Astrocyte of the cerebellum (primary cell): ENCODE data around the gene NRROS.
A peak's percentile ranks its signal among the peaks of the same experiment; 100 is the strongest.
"Not testable (repeated sequence)": the region's sequence is repeated elsewhere in the genome, so short reads cannot be mapped to it uniquely, and the experiment has no call there.

Experiments
- DNase-seq: peaks from one replicate; pipeline ENCODE4 v3.0.0-alpha.2; 2011; ENCODE audit warnings: low read depth
- H3K4me3 ChIP-seq: 2 replicates; pipeline ENCODE4 v1.5.1; 2011; ENCODE audit warnings: mild to moderate bottlenecking, low read depth, low read length, moderate library complexity
- in situ Hi-C: cut with HindIII; loops from 2 replicates; pipeline ENCODE4 v1.10.0; 2017; ENCODE audit warnings: low sequenced_read_pairs
- TF ChIP-seq, protein P1 (sequence below): IDR thresholded peaks from 2 replicates; pipeline ENCODE4 v1.5.1; 2012; ENCODE audit warnings: low read length, low read depth, moderate library complexity, mild to moderate bottlenecking; ENCODE audit errors: missing control alignments

NRROS gene

DNA sequence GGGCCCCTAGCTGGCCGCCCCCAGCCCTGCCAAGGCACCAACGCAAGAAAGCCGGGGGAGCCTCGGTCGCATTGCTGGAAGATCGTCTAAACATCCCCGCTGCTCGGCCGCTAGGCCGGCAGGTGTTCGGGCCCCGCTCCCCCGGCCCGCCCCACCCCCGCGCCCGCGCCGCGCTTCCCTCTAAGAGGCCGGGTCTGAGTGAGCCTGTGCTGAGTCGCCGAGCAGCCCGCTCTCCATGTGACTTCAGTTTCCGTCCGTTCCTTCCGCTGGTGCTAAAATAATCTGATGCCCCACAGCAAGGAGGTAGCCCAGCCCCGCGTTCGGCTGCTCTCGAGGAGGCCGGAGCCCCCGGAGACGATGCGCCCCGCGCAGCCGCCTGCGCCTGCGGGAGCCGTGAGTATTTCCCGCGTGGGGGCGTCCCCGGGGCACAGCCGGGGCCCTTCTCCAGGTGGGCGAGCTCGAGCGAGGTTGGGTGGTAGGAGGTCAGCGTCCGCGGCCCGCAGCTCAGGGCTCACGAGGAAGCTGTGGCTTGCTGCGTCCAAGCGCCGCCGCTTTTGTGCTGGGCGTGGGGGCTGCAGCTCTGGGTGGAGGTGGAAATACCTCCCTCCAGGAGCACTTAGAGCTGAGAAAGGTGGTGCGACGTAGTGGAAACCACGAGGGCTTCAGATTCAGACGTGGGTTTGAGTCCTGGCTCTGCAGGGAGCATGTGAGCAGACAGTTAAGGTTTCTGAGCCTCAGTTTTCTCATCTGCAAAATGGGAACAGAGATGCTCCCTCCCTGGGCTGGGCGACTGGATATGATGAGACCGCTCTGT, at the start of gene NRROS:
TSS of gene NRROS (plus strand) at position 212 of the 814 bp plus-strand sequence. CDS start 14,846 bp downstream, outside the sequence.
- DNase-seq = no peak
- H3K4me3 ChIP-seq = peak within 1 kb of the TSS; percentile 39
- in situ Hi-C loops = loop anchor here (10.0 kb wide), 1 partner anchor 55 kb away; no protein-coding TSS in a partner anchor
- TF ChIP-seq, protein P1, sequence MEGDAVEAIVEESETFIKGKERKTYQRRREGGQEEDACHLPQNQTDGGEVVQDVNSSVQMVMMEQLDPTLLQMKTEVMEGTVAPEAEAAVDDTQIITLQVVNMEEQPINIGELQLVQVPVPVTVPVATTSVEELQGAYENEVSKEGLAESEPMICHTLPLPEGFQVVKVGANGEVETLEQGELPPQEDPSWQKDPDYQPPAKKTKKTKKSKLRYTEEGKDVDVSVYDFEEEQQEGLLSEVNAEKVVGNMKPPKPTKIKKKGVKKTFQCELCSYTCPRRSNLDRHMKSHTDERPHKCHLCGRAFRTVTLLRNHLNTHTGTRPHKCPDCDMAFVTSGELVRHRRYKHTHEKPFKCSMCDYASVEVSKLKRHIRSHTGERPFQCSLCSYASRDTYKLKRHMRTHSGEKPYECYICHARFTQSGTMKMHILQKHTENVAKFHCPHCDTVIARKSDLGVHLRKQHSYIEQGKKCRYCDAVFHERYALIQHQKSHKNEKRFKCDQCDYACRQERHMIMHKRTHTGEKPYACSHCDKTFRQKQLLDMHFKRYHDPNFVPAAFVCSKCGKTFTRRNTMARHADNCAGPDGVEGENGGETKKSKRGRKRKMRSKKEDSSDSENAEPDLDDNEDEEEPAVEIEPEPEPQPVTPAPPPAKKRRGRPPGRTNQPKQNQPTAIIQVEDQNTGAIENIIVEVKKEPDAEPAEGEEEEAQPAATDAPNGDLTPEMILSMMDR = no peak

DNA sequence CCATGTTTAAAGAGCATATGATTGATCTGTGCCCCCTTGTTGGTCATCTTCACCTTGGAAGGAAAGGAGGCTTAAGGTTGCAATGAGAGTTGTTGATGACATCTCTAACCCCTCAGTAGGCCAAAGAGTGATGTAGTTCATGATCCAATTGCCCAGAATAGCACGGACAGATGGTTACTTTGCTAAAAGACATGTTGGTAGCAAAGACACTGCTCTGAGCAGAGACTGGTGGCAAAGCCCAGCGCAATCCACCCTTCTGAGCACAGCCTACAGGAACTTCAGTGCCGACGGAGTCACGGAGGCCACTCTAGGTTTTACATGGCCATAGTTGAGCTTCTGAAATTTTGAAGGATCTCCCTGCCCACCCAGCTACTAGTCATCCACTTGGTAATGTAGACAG, 49.2 kb upstream of the NRROS start:
- in situ Hi-C loops = no loop called here
- no peak for DNase-seq
- H3K4me3 ChIP-seq = no peak overlapping the region
- TF ChIP-seq, protein P1 = no peak

DNA sequence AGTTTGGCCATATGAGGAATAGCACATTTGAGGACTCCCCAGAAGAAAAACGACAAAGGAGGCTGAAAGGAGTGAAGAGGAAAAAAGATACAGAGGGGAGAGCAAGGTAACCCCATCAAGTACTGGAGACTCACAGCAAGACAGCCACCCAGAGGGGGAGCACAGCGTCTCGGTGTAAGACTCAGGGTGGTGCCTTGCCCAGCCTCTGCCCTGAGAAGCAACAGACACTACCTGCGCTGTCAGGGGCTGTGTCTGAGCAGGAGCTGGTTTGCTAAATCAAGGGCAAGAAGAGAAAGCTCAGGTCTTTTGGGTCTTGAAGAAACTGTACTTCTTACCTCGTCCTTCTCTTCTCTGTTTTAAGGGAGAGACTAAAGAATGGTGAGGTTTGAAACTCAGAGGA, 43.1 kb upstream of the NRROS start:
- no peak for DNase-seq
- TF ChIP-seq, protein P1 = no peak
- in situ Hi-C loops = no loop called here
- no peak overlapping the region for H3K4me3 ChIP-seq

DNA sequence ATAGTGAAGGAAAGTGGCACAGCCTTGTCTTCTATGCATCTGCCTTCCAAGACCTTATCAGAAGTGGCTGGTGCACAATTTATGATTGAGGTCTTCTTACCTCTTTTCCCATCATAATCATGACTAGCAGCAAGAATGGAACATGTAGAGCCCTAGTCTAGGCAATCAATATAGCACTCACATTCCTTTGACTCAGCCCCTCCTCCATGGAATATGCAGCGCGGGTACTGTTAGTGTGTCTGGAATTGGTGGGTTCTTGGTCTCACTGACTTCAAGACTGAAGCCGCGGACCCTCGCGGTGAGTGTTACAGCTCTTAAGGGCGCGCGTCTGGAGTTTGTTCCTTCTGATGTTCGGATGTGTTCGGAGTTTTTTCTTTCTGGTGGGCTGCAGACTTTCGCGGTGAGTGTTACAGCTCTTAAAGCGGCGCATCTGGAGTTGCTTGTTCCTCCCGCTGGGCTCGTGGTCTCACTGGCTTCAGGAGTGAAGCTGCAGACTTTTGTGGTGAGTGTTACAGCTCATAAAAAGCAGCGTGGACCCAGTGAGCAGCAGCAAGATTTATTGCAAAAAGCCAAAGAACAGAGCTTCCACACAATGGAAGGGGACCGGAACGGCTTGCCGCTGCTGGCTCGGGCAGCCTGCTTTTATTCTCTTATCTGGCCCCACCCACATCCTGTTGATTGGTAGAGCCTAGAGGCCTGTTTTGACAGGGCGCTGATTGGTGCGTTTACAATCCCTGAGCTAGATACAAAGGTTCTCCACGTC, 41.3 kb upstream of the NRROS start:
- DNase-seq, H3K4me3 ChIP-seq, in situ Hi-C loops: not testable (repeated sequence)

DNA sequence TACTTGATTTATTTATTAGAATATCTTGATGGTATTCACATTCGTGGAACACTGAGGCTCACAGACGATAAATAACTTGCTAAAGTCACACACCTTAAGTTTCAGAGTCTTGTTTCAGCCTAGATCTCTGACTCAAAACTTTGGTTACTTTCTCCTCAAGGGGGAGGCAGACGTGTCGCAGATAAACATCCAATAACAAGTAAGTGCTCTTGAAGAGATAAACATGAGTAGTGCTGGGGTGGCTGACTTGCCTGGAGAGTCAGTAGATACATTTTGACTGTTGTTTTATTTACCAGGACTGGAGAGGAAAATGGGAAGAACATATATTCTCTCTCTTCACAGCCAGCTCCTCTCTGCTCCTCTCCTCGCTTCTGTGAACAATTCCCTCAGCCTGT, 39.8 kb upstream of the NRROS start:
- H3K4me3 ChIP-seq = no peak overlapping the region
- in situ Hi-C loops = no loop called here
- TF ChIP-seq, protein P1 = no peak
- no peak for DNase-seq

DNA sequence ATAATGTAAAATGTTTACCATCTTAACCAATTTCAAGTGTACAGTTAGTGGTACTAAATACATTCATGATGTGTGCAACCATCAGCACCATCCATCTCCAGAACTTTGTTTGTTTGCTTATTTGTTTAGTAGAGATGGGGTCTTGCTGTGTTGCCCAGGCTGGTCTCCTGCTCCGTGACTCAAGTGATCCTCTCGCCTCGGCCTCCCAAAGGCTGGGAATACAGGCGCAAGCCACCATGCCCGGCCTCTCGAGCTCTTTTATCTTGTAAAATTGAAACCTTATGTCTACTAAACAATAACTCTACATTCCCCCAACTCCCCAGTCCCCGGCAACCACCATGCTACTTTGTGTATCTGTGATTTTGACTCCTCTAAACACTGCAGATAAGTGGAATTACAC, 39.1 kb upstream of the NRROS start:
- no peak overlapping the region for H3K4me3 ChIP-seq
- TF ChIP-seq, protein P1 = no peak
- in situ Hi-C loops = no loop called here
- no peak for DNase-seq

DNA sequence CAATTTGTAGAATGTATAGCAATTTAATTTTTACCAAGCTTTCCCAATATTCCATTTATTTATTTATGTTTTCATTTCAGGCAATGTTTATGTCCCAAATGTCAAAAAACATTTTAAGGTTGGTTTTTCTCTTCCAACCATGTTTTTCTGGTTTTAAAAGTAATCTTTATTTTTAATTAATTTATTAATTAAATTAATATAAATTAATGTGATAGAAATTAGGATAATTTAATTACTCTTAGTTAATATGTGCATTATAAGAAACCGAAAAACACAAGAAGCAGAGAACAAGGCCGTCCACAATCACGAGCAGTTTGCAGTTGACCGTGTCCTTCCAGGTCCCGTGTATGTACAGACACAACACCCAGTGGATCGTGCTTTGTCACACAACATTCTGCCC, 36.8 kb upstream of the NRROS start:
- no peak for DNase-seq
- TF ChIP-seq, protein P1 = no peak
- no peak overlapping the region for H3K4me3 ChIP-seq
- in situ Hi-C loops = no loop called here
